Stimulated activated CD8-positive, alpha-beta memory T cell treated with anti-CD3 and anti-CD28 coated beads, Interleukin-15, amount 100 ng/mL, for 24 hours (primary cell): ENCODE results near the gene ACTN4.
A peak's percentile ranks its signal among the peaks of the same experiment; 100 is the strongest.

Experiments
- DNase-seq: peaks from one replicate; pipeline ENCODE4 v3.0.0-alpha.2; 2020; ENCODE audit warnings: low read depth

The ACTN4 gene

GRCh38 chr19:38725469-38726283 lies 78.2 kb downstream of the ACTN4 start:
- no peak for DNase-seq

- DNase-seq: no peak
Measured at GRCh38 chr19:38726284-38726673, 78.8 kb downstream of the ACTN4 start.

GRCh38 chr19:38726761-38727301 lies 79.4 kb downstream of the ACTN4 start:
- DNase-seq: no peak

- DNase-seq: no peak
Measured at GRCh38 chr19:38727306-38727867, 79.9 kb downstream of the ACTN4 start.

GRCh38 chr19:38727868-38728660 lies 80.6 kb downstream of the ACTN4 start:
- DNase-seq: no peak

GRCh38 chr19:38728752-38729541 lies 81.5 kb downstream of the ACTN4 start:
- no peak for DNase-seq

- peak; percentile 66 for DNase-seq
Measured at GRCh38 chr19:38729653-38730469, 82.4 kb downstream of the ACTN4 start.

GRCh38 chr19:38730470-38730730 lies 83.0 kb downstream of the ACTN4 start:
- DNase-seq: no peak

GRCh38 chr19:38730731-38731589 lies 83.5 kb downstream of the ACTN4 start:
- DNase-seq: no peak

GRCh38 chr19:38731654-38732301 lies 84.3 kb downstream of the ACTN4 start:
- no peak for DNase-seq

- DNase-seq: no peak
Measured at GRCh38 chr19:38733241-38733492, 85.7 kb downstream of the ACTN4 start.

- no peak for DNase-seq
Measured at GRCh38 chr19:38733493-38734175, 86.2 kb downstream of the ACTN4 start.

- no peak for DNase-seq
Measured at GRCh38 chr19:38734176-38734425, 86.7 kb downstream of the ACTN4 start.

GRCh38 chr19:38734426-38735256 lies 87.2 kb downstream of the ACTN4 start:
- DNase-seq: no peak

GRCh38 chr19:38735257-38735686 lies 87.8 kb downstream of the ACTN4 start:
- DNase-seq: no peak

- no peak for DNase-seq
Measured at GRCh38 chr19:38736036-38736412, 88.6 kb downstream of the ACTN4 start.

GRCh38 chr19:38736413-38737280 lies 89.2 kb downstream of the ACTN4 start:
- DNase-seq: no peak
